HepG2 (cell line): Measurements from ENCODE around the gene HAGHL. TPM values are rescaled to one million over a fixed set of nuclear protein-coding genes. Genes with fewer than 3 reads are reported as not detected.
A peak's percentile ranks its signal among the peaks of the same experiment; 100 is the strongest.

ENCODE experiments used
- ATAC-seq: fragments of 200-7000 bp; cut with Tn5 transposase; 3 replicates; pipeline ENCODE4 v1.9.1; 2020; ENCODE audit warnings: mild to moderate bottlenecking, moderate library complexity
- BruUV-seq: library from RNA; stranded (reverse); fragments of 400-500 nt; replicated peaks from 2 replicates; lab custom pipeline; 2021; lab: Mats Ljungman, UMichigan
- CTCF ChIA-PET: fragments of 300-600 bp; formaldehyde crosslinking; extraction: SDS; loops from one replicate; lab custom pipeline; 2021; ENCODE audit warnings: low total read pairs, inconsistent platforms, low intra/inter-chr PET ratio; lab: Yijun Ruan, JAX
- POLR2A ChIA-PET: fragments of 350-600 bp; sonication (Branson Sonifier 250); formaldehyde crosslinking; loops from one replicate; lab custom pipeline; 2020; ENCODE audit warnings: antibody characterized with exemption, inconsistent platforms; lab: Yijun Ruan, JAX
- DNase-seq: peaks from one replicate; pipeline ENCODE4 v3.0.0-alpha.2; 2015; ENCODE audit warnings: low spot score
- FAIRE-seq: peaks from 3 replicates; lab custom pipeline; 2011; peaks lifted over from hg19 to GRCh38; lab: Jason Lieb, UNC
- H2AFZ ChIP-seq: one replicate; pipeline ENCODE4 v1.6.1; 2011; ENCODE audit warnings: low read length, inconsistent platforms
- H3K27ac ChIP-seq: fragments of 300-600 bp; 3 replicates; pipeline ENCODE4 v1.8.0; 2011; ENCODE audit warnings: mixed run types, mild to moderate bottlenecking, mixed read lengths, low read length, inconsistent platforms; ENCODE audit not compliant: insufficient read depth; ENCODE audit errors: extremely low read length
- H3K27me3 ChIP-seq, 2 experiments: fragments of 200-600 bp in 1 of 2; 2 replicates in 1 of 2; 3 replicates in 1 of 2; pipeline versions ENCODE4 v1.6.0 to v1.8.0; 2011; ENCODE audit warnings: low read length in 2 of 2, mild to moderate bottlenecking in 2 of 2, moderate library complexity in 2 of 2, inconsistent platforms in 1 of 2; ENCODE audit not compliant: insufficient read depth in 2 of 2, control insufficient read depth in 1 of 2
- H3K36me3 ChIP-seq, 2 experiments: fragments of 200-600 bp in 1 of 2; replicated peaks in 1 of 2; 2 replicates in 1 of 2; 3 replicates in 1 of 2; pipeline versions ENCODE4 v1.5.1 to v1.8.0; 2011; ENCODE audit warnings: low read length in 2 of 2, inconsistent platforms in 1 of 2; ENCODE audit not compliant: insufficient read depth in 2 of 2, control insufficient read depth in 1 of 2
- H3K4me1 ChIP-seq: 2 replicates; pipeline ENCODE4 v1.5.1; 2012; ENCODE audit warnings: low read length, inconsistent platforms; ENCODE audit not compliant: insufficient read depth
- H3K4me2 ChIP-seq: 2 replicates; pipeline ENCODE4 v1.6.0; 2011; ENCODE audit warnings: low read depth, low read length, inconsistent platforms
- H3K4me3 ChIP-seq, 3 experiments: fragments of 200-600 bp in 1 of 3; sonication (generic), shearing (Covaris generic) in 1 of 3; replicated peaks in 1 of 3; 2 replicates each; pipeline ENCODE4 v1.5.1; 2011 to 2016; ENCODE audit warnings: low read length in 3 of 3, inconsistent platforms in 2 of 3, low read depth in 2 of 3, mild to moderate bottlenecking in 2 of 3, control low read depth in 1 of 3, mixed read lengths in 1 of 3; ENCODE audit not compliant: insufficient read depth in 1 of 3
- H3K79me2 ChIP-seq: one replicate; pipeline ENCODE4 v1.6.1; 2011; ENCODE audit warnings: low read length, inconsistent platforms; ENCODE audit not compliant: insufficient read depth
- H3K9ac ChIP-seq: 2 replicates; pipeline ENCODE4 v1.6.0; 2011; ENCODE audit warnings: mild to moderate bottlenecking, low read depth, low read length, inconsistent platforms; ENCODE audit not compliant: insufficient read depth
- H3K9me3 ChIP-seq: 2 replicates; pipeline ENCODE4 v1.5.1; 2012; ENCODE audit warnings: mild to moderate bottlenecking, low read length
- H4K20me1 ChIP-seq: 2 replicates; pipeline ENCODE4 v1.6.0; 2011; ENCODE audit warnings: inconsistent platforms, mild to moderate bottlenecking, low read length, moderate library complexity; ENCODE audit not compliant: insufficient read depth
- ARNT ChIP-seq: fragments of 450-650 bp; IDR thresholded peaks from 2 replicates; pipeline ENCODE4 v1.6.1; 2017
- ASH2L ChIP-seq: fragments of 300-600, 200-600 bp; sonication (generic); IDR thresholded peaks from 2 replicates; pipeline ENCODE4 v1.7.0; 2017; ENCODE audit warnings: low read depth, mild to moderate bottlenecking, moderate library complexity, mixed read lengths, low read length; ENCODE audit not compliant: insufficient read length
- ATF2 ChIP-seq: sonication (generic); formaldehyde crosslinking; IDR thresholded peaks from 2 replicates; pipeline ENCODE4 v1.4.0; 2020; ENCODE audit warnings: missing genetic modification reagents
- CTCF ChIP-seq: sonication (generic); formaldehyde crosslinking; IDR thresholded peaks from 2 replicates; pipeline ENCODE4 v1.5.0; 2020; ENCODE audit warnings: mild to moderate bottlenecking, missing genetic modification reagents, moderate library complexity
- GPN1 ChIP-seq: sonication (generic); formaldehyde crosslinking; IDR thresholded peaks from 2 replicates; pipeline ENCODE4 v1.5.1; 2020; ENCODE audit warnings: missing genetic modification reagents, borderline replicate concordance
- HNRNPH1 ChIP-seq: fragments of 200-400 bp; formaldehyde crosslinking; optimal IDR thresholded peaks from 2 replicates; pipeline ENCODE3; 2017; ENCODE audit warnings: mild to moderate bottlenecking, low read depth, low read length
- MTERF4 ChIP-seq: sonication (generic); formaldehyde crosslinking; IDR thresholded peaks from 2 replicates; pipeline ENCODE4 v1.8.0; 2023; ENCODE audit warnings: mild to moderate bottlenecking, missing genetic modification reagents
- SATB2 ChIP-seq: sonication (generic); formaldehyde crosslinking; IDR thresholded peaks from 2 replicates; pipeline ENCODE4 v1.5.0; 2020; ENCODE audit warnings: missing genetic modification reagents
- SMC3 ChIP-seq: IDR thresholded peaks from 2 replicates; pipeline ENCODE4 v1.6.1; 2011; ENCODE audit warnings: low read length, improper control_type of control experiment
- STAG1 ChIP-seq: sonication (generic); formaldehyde crosslinking; IDR thresholded peaks from 2 replicates; pipeline ENCODE4 v1.4.0; 2020; ENCODE audit warnings: missing genetic modification reagents
- ZBTB1 ChIP-seq: sonication (generic); formaldehyde crosslinking; IDR thresholded peaks from 2 replicates; pipeline ENCODE4 v1.4.0; 2020; ENCODE audit warnings: missing genetic modification reagents, borderline replicate concordance
- ZBTB8A ChIP-seq: sonication (generic); formaldehyde crosslinking; IDR thresholded peaks from 2 replicates; pipeline ENCODE4 v1.4.0; 2020; ENCODE audit warnings: mild to moderate bottlenecking, low read depth, missing genetic modification reagents, borderline replicate concordance
- ZNF274 ChIP-seq: sonication (generic); formaldehyde crosslinking; IDR thresholded peaks from 2 replicates; pipeline ENCODE4 v1.5.1; 2020; ENCODE audit warnings: mild to moderate bottlenecking, missing genetic modification reagents
- ZNF280B ChIP-seq: sonication (generic); formaldehyde crosslinking; IDR thresholded peaks from 2 replicates; pipeline ENCODE4 v1.5.0; 2020; ENCODE audit warnings: missing genetic modification reagents, mild to moderate bottlenecking, borderline replicate concordance
- ZNF44 ChIP-seq: sonication (generic); formaldehyde crosslinking; IDR thresholded peaks from 2 replicates; pipeline ENCODE4 v1.5.1; 2020; ENCODE audit warnings: mild to moderate bottlenecking, missing genetic modification reagents
- ZNF629 ChIP-seq: sonication (generic); formaldehyde crosslinking; conservative IDR thresholded peaks from 2 replicates; pipeline ENCODE4 v1.5.0; 2020; ENCODE audit warnings: missing genetic modification reagents
- ZNF672 ChIP-seq: sonication (generic); formaldehyde crosslinking; IDR thresholded peaks from 2 replicates; pipeline ENCODE4 v1.8.1; 2022; ENCODE audit warnings: missing genetic modification reagents
- ZNF75D ChIP-seq: sonication (generic); formaldehyde crosslinking; IDR thresholded peaks from 2 replicates; pipeline ENCODE4 v1.8.1; 2023; ENCODE audit warnings: missing genetic modification reagents, mild to moderate bottlenecking, borderline replicate concordance
- ZSCAN31 ChIP-seq: sonication (generic); formaldehyde crosslinking; IDR thresholded peaks from 2 replicates; pipeline ENCODE4 v1.5.0; 2020; ENCODE audit warnings: low read depth, mild to moderate bottlenecking, missing genetic modification reagents
- WGBS: methylation state at CpG from one replicate; pipeline ENCODE4 v1.1.6; 2017; ENCODE audit warnings: low lambda C conversion rate; 5-methylcytosine and 5-hydroxymethylcytosine counted together
- in situ Hi-C: cut with HindIII; loops from 2 replicates; pipeline ENCODE4 v1.10.0; 2017; ENCODE audit warnings: low pct_unique_long_range_greater_than_20kb; ENCODE audit not compliant: extremely low pct_ligation_motif_present
- intact Hi-C: fragments of 100-400 bp; cut with micrococcal nuclease; formaldehyde crosslinking; loops from one replicate; pipeline ENCODE4 v1.10.0; 2022; ENCODE audit not compliant: unreplicated experiment
- polyA plus RNA-seq, 8 experiments: library from polyadenylated mRNA; depleted of rRNA in 3 of 8; stranded (reverse) in 7 of 8; unstranded in 1 of 8; fragments of >200 nt; fragmentation: Illumina TruSeq in 4 of 8; extraction: Trizol in 4 of 8; gene quantifications; 2 replicates each; pipeline versions ENCODE4 v1.2.1 to v1.2.3, GENCODE V29; 2011 to 2016; ENCODE audit warnings: low read depth in 4 of 8, missing spikeins in 1 of 8, mixed read lengths in 1 of 8; ENCODE audit not compliant: insufficient read depth in 1 of 8
- total RNA-seq, 5 experiments: library from RNA; depleted of rRNA; stranded (reverse); fragments of >200 nt; fragmentation: Illumina TruSeq; extraction: Trizol; gene quantifications; 2 replicates each; pipeline ENCODE4 v1.2.3, GENCODE V29; 2016; ENCODE audit warnings: low read depth in 1 of 5

HAGHL gene
- total and polyA plus RNA-seq, 2 of the 13 experiments (the other 11 are each of a cell fraction or from before 2014, with no cell fraction given) = 3.4 to 8.4 TPM

- TF ChIP-seq CTCF (CRISPR knock-in tag) (peak; percentile 80), SMC3 (no peak), MTERF4 (CRISPR knock-in tag) (no peak), ZNF672 (CRISPR knock-in tag) (no peak), STAG1 (CRISPR knock-in tag) (peak; percentile 51), ZNF280B (CRISPR knock-in tag) (no peak)
Measured at GRCh38 chr16:745739-746138, 18.8 kb downstream of the HAGHL start (continued).

- H3K4me3 ChIP-seq = no peak overlapping the region
- no peak overlapping the region for H3K9ac ChIP-seq
- no peak overlapping the region for H3K4me2 ChIP-seq
- ChIA-PET CTCF (no interaction called here), POLR2A (no interaction called here)
- in situ Hi-C loops (no loop called here), intact Hi-C loops (loop anchor here (1.0 kb wide), 1 partner anchor 39 kb away; no protein-coding TSS in a partner anchor)
- no peaks in the 10 kb centered on the region for H3K79me2 ChIP-seq
- FAIRE-seq = no peak
- WGBS = 30% methylated on average over 2 of the region's 13 CpGs
- no peaks in the 10 kb centered on the region for H3K36me3 ChIP-seq
- no peak overlapping the region for H2AFZ ChIP-seq
- peaks cover 7% of the 10 kb centered on the region for H3K4me1 ChIP-seq
- no peak for DNase-seq
- H4K20me1 ChIP-seq = no peaks in the 10 kb centered on the region
- peaks cover under 1 to 26% of the 10 kb centered on the region in 2 experiments; a peak in 4 of 5 replicates for H3K27me3 ChIP-seq
- BruUV-seq = no TSS peak
- no peaks in the 10 kb centered on the region for H3K9me3 ChIP-seq
- no peak overlapping the region for H3K27ac ChIP-seq
- ATAC-seq = no peak
- TF ChIP-seq ATF2 (CRISPR knock-in tag) = no peak
- TF ChIP-seq ASH2L = no peak
- no peak for TF ChIP-seq ARNT
- TF ChIP-seq ZSCAN31 (CRISPR knock-in tag) = no peak
- no peak for TF ChIP-seq GPN1 (CRISPR knock-in tag)
- TF ChIP-seq HNRNPH1 = no peak
- TF ChIP-seq SATB2 = no peak
- TF ChIP-seq ZNF75D (CRISPR knock-in tag) = no peak
- no peak for TF ChIP-seq ZBTB8A (CRISPR knock-in tag)
- no peak for TF ChIP-seq ZNF629 (CRISPR knock-in tag)
- no peak for TF ChIP-seq ZNF274 (CRISPR knock-in tag)
- no peak for TF ChIP-seq ZBTB1 (CRISPR knock-in tag)
- TF ChIP-seq ZNF44 = no peak
Measured at GRCh38 chr16:746637-747036, 19.7 kb downstream of the HAGHL start.
